WTC11 (cell line): ENCODE data around the gene RCC2. TPM values are rescaled to one million over a fixed set of nuclear protein-coding genes. Genes with fewer than 3 reads are reported as not detected.
A peak's percentile ranks its signal among the peaks of the same experiment; 100 is the strongest.
"Not testable (repeated sequence)": the region's sequence is repeated elsewhere in the genome, so short reads cannot be mapped to it uniquely, and the experiment has no call there.

Experiments
- ATAC-seq: fragments of 200-7000 bp; cut with Tn5 transposase; 2 replicates; pipeline ENCODE4 v1.10.0; 2021; ENCODE audit warnings: mild to moderate bottlenecking, moderate library complexity
- CTCF ChIA-PET: fragments of 300-600 bp; sonication (Branson Sonifier 250); formaldehyde crosslinking; loops from one replicate; lab custom pipeline; 2021; ENCODE audit warnings: antibody characterized with exemption; lab: Charles Lee
- POLR2A ChIA-PET: fragments of 350-600 bp; sonication (Branson Sonifier 250); formaldehyde crosslinking; loops from one replicate; lab custom pipeline; 2021; ENCODE audit warnings: antibody characterized with exemption; lab: Charles Lee
- DNase-seq: peaks from one replicate; pipeline ENCODE4 v3.0.0; 2021; ENCODE audit warnings: low spot score
- H3K27ac Mint-ChIP-seq: 2 replicates; pipeline ENCODE4 v1.8.0; 2021; ENCODE audit warnings: mixed read lengths
- H3K27me3 Mint-ChIP-seq: 2 replicates; pipeline ENCODE4 v1.8.0; 2021; ENCODE audit warnings: low read depth, mild to moderate bottlenecking, moderate library complexity, mixed read lengths
- H3K36me3 Mint-ChIP-seq: 2 replicates; pipeline ENCODE4 v1.8.0; 2021; ENCODE audit warnings: mixed read lengths
- H3K4me1 Mint-ChIP-seq: 2 replicates; pipeline ENCODE4 v1.8.0; 2022; ENCODE audit warnings: mixed read lengths
- H3K4me3 Mint-ChIP-seq: 2 replicates; pipeline ENCODE4 v1.8.0; 2021; ENCODE audit warnings: mild to moderate bottlenecking, moderate library complexity, mixed read lengths
- H3K9me3 Mint-ChIP-seq: 2 replicates; pipeline ENCODE4 v1.8.0; 2021; ENCODE audit warnings: mixed read lengths
- ATF1 ChIP-seq: sonication (generic); formaldehyde crosslinking; IDR thresholded peaks from 2 replicates; pipeline ENCODE4 v1.8.1; 2023; ENCODE audit warnings: mild to moderate bottlenecking, moderate library complexity, missing genetic modification reagents
- CREM ChIP-seq: sonication (generic); formaldehyde crosslinking; IDR thresholded peaks from 2 replicates; pipeline ENCODE4 v1.8.1; 2022; ENCODE audit warnings: mild to moderate bottlenecking, missing genetic modification reagents, moderate library complexity
- ELF4 ChIP-seq: sonication (generic); formaldehyde crosslinking; IDR thresholded peaks from 2 replicates; pipeline ENCODE4 v1.8.1; 2022; ENCODE audit warnings: low read depth, mild to moderate bottlenecking, moderate library complexity, missing genetic modification reagents
- FOXK1 ChIP-seq: sonication (generic); formaldehyde crosslinking; IDR thresholded peaks from 2 replicates; pipeline ENCODE4 v1.8.0; 2022; ENCODE audit warnings: mild to moderate bottlenecking, moderate library complexity, missing genetic modification reagents
- FOXP1 ChIP-seq: sonication (generic); formaldehyde crosslinking; IDR thresholded peaks from 2 replicates; pipeline ENCODE4 v1.8.0; 2022; ENCODE audit warnings: missing genetic modification reagents, mild to moderate bottlenecking, moderate library complexity, borderline replicate concordance
- IRF1 ChIP-seq: sonication (generic); formaldehyde crosslinking; IDR thresholded peaks from 2 replicates; pipeline ENCODE4 v1.8.0; 2023; ENCODE audit warnings: missing genetic modification reagents
- JAZF1 ChIP-seq: fragments of 250-450 bp; sonication (Bioruptor Pico); IDR thresholded peaks from 2 replicates; pipeline ENCODE4 v1.9.0; 2021; ENCODE audit warnings: moderate library complexity, mild to moderate bottlenecking, inconsistent platforms
- KAT7 ChIP-seq: sonication (generic); formaldehyde crosslinking; IDR thresholded peaks from 2 replicates; pipeline ENCODE4 v1.8.1; 2023; ENCODE audit warnings: missing genetic modification reagents, mild to moderate bottlenecking, borderline replicate concordance
- PRRX2 ChIP-seq: fragments of 250-450 bp; sonication (Bioruptor Pico); IDR thresholded peaks from 2 replicates; pipeline ENCODE4 v1.8.0; 2021; ENCODE audit warnings: mild to moderate bottlenecking
- RELA ChIP-seq: sonication (generic); formaldehyde crosslinking; IDR thresholded peaks from 2 replicates; pipeline ENCODE4 v1.8.1; 2022; ENCODE audit warnings: missing genetic modification reagents, mild to moderate bottlenecking, borderline replicate concordance
- SP1 ChIP-seq: sonication (generic); formaldehyde crosslinking; conservative IDR thresholded peaks from 2 replicates; pipeline ENCODE4 v1.8.1; 2022; ENCODE audit warnings: missing genetic modification reagents
- ZMAT4 ChIP-seq: fragments of 250-450 bp; sonication (Bioruptor Pico); IDR thresholded peaks from 2 replicates; pipeline ENCODE4 v1.9.0; 2021; ENCODE audit warnings: mild to moderate bottlenecking
- ZNF121 ChIP-seq: sonication (generic); formaldehyde crosslinking; IDR thresholded peaks from 2 replicates; pipeline ENCODE4 v1.8.0; 2023; ENCODE audit warnings: missing genetic modification reagents
- ZNF219 ChIP-seq: sonication (generic); formaldehyde crosslinking; IDR thresholded peaks from 2 replicates; pipeline ENCODE4 v1.8.0; 2023; ENCODE audit warnings: missing genetic modification reagents, mild to moderate bottlenecking, borderline replicate concordance
- ZNF263 ChIP-seq: sonication (generic); formaldehyde crosslinking; IDR thresholded peaks from 2 replicates; pipeline ENCODE4 v1.8.1; 2022; ENCODE audit warnings: low read depth, mild to moderate bottlenecking, moderate library complexity, missing genetic modification reagents
- ZNF416 ChIP-seq: fragments of 250-450 bp; sonication (Bioruptor Pico); IDR thresholded peaks from 2 replicates; pipeline ENCODE4 v1.9.0; 2021; ENCODE audit warnings: mild to moderate bottlenecking, inconsistent platforms
- ZNF425 ChIP-seq: fragments of 250-450 bp; sonication (Bioruptor Pico); conservative IDR thresholded peaks from 2 replicates; pipeline ENCODE4 v1.9.0; 2021; ENCODE audit warnings: mild to moderate bottlenecking
- total RNA-seq: library from RNA; stranded (reverse); gene quantifications from 3 replicates; pipeline ENCODE4 v1.2.3, GENCODE V29; 2021
- TF ChIP-seq, protein P1 (sequence below): sonication (generic); formaldehyde crosslinking; IDR thresholded peaks from 2 replicates; pipeline ENCODE4 v1.8.1; 2022; ENCODE audit warnings: low read depth, mild to moderate bottlenecking, moderate library complexity, missing genetic modification reagents, borderline replicate concordance
- TF ChIP-seq, protein P2 (sequence below): sonication (generic); formaldehyde crosslinking; IDR thresholded peaks from 2 replicates; pipeline ENCODE4 v1.8.1; 2023; ENCODE audit warnings: mild to moderate bottlenecking, missing genetic modification reagents, borderline replicate concordance

Gene RCC2
- total RNA-seq, 1 experiment from 2014 or later, result 377 TPM

- ChIA-PET POLR2A (interaction anchor here (0.9 to 1.4 kb wide), 5 partner anchors 31 to 117 kb away, joined by 3 to 6 read pairs (median 4); partner anchors contain the start of gene RCC2), CTCF (interaction anchor here (0.6 to 1.5 kb wide), 14 partner anchors 10 to 192 kb away, joined by 3 to 9 read pairs (median 4); partner anchors contain the start of gene RCC2)
- Mint-ChIP-seq H3K4me3 (peak overlapping the region; percentile 51), H3K4me1 (peaks cover 50% of the 10 kb centered on the region), H3K36me3 (no peaks in the 10 kb centered on the region), H3K27me3 (peaks cover 19% of the 10 kb centered on the region), H3K9me3 (no peaks in the 10 kb centered on the region), H3K27ac (peak overlapping the region; percentile 100)
- DNase-seq (peak; percentile 46), ATAC-seq (peak; percentile 81)
- TF ChIP-seq JAZF1 (CRISPR knock-in tag), result peak; percentile 78; the same call in 1 of the 2 replicates
- no peak for TF ChIP-seq ZNF219 (CRISPR knock-in tag)
- TF ChIP-seq ZMAT4 (CRISPR knock-in tag), result peak; percentile 95
- no peak for TF ChIP-seq ZNF416
- TF ChIP-seq SP1, result 0 out of 2 replicates have a peak, but pooled peaks have one; percentile 28
- no peak for TF ChIP-seq CREM
Observed at GRCh38 chr1:17470021-17470799, 30.7 kb upstream of the RCC2 start.

- ATAC-seq, H3K36me3 Mint-ChIP-seq, DNase-seq, H3K9me3 Mint-ChIP-seq: not testable (repeated sequence)
- Mint-ChIP-seq H3K4me3 (peak overlapping the region; percentile 49), H3K27me3 (peaks cover 30% of the 10 kb centered on the region), H3K27ac (peak overlapping the region; percentile 100), H3K4me1 (peaks cover 49% of the 10 kb centered on the region)
- TF ChIP-seq FOXK1 (0 out of 2 replicates have a peak, but pooled peaks have one; percentile 26), IRF1 (CRISPR knock-in tag) (0 out of 2 replicates have a peak, but pooled peaks have one; percentile 38), ZNF121 (CRISPR knock-in tag) (0 out of 2 replicates have a peak, but pooled peaks have one; percentile 5)
- POLR2A ChIA-PET, result interaction anchor here (0.6 to 0.9 kb wide), 5 partner anchors 17 to 113 kb away, joined by 3 to 9 read pairs (median 5); partner anchors contain the start of gene RCC2
- CTCF ChIA-PET, result interaction anchor here (1.1 to 4.4 kb wide), 6 partner anchors 8 to 107 kb away, joined by 3 to 32 read pairs (median 6); no protein-coding TSS in a partner anchor
Observed at GRCh38 chr1:17468357-17469265, 29.1 kb upstream of the RCC2 start.

DNA sequence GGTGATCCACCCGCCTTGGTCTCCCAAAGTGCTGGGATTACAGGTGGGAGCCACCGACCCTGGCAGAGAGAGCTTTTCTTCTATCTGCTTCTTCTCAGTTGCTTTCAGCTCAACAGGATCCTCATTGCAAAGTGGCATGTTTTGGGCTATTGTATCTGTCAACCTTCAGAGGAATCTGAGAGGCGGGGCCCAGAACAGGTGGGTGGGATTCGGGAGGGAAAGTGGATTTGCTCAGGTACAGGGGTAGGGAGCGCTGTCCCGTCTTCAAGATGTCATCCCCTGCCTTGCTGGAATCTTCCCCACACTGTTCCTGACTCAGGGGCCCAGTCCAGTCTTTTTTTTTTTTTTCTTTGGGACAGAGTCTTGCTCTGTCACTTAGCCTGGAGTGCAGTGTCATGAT is 26.9 kb upstream of the RCC2 start:
- Mint-ChIP-seq H3K4me3 (no peak overlapping the region), H3K9me3 (peaks cover 3% of the 10 kb centered on the region; the same call in 1 of the 2 replicates), H3K4me1 (peaks cover 52% of the 10 kb centered on the region), H3K27ac (no peak overlapping the region), H3K27me3 (peaks cover 30% of the 10 kb centered on the region), H3K36me3 (no peaks in the 10 kb centered on the region)
- ChIA-PET POLR2A (no interaction called here), CTCF (interaction anchor here (1.4 to 4.4 kb wide), 4 partner anchors 10 to 72 kb away, joined by 4 to 32 read pairs (median 4); partner anchors contain the start of gene RCC2)
- DNase-seq, result peak; percentile 36
- TF ChIP-seq FOXP1 (CRISPR knock-in tag), result no peak
- no peak for TF ChIP-seq KAT7 (CRISPR knock-in tag)
- no peak for TF ChIP-seq ZNF263 (CRISPR knock-in tag)
- TF ChIP-seq RELA (CRISPR knock-in tag), result no peak
- TF ChIP-seq PRRX2 (CRISPR knock-in tag), result no peak
- TF ChIP-seq ATF1 (CRISPR knock-in tag), result no peak
- TF ChIP-seq, protein P1, sequence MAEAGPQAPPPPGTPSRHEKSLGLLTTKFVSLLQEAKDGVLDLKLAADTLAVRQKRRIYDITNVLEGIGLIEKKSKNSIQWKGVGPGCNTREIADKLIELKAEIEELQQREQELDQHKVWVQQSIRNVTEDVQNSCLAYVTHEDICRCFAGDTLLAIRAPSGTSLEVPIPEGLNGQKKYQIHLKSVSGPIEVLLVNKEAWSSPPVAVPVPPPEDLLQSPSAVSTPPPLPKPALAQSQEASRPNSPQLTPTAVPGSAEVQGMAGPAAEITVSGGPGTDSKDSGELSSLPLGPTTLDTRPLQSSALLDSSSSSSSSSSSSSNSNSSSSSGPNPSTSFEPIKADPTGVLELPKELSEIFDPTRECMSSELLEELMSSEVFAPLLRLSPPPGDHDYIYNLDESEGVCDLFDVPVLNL (CRISPR knock-in tag), result no peak
- TF ChIP-seq, protein P2, sequence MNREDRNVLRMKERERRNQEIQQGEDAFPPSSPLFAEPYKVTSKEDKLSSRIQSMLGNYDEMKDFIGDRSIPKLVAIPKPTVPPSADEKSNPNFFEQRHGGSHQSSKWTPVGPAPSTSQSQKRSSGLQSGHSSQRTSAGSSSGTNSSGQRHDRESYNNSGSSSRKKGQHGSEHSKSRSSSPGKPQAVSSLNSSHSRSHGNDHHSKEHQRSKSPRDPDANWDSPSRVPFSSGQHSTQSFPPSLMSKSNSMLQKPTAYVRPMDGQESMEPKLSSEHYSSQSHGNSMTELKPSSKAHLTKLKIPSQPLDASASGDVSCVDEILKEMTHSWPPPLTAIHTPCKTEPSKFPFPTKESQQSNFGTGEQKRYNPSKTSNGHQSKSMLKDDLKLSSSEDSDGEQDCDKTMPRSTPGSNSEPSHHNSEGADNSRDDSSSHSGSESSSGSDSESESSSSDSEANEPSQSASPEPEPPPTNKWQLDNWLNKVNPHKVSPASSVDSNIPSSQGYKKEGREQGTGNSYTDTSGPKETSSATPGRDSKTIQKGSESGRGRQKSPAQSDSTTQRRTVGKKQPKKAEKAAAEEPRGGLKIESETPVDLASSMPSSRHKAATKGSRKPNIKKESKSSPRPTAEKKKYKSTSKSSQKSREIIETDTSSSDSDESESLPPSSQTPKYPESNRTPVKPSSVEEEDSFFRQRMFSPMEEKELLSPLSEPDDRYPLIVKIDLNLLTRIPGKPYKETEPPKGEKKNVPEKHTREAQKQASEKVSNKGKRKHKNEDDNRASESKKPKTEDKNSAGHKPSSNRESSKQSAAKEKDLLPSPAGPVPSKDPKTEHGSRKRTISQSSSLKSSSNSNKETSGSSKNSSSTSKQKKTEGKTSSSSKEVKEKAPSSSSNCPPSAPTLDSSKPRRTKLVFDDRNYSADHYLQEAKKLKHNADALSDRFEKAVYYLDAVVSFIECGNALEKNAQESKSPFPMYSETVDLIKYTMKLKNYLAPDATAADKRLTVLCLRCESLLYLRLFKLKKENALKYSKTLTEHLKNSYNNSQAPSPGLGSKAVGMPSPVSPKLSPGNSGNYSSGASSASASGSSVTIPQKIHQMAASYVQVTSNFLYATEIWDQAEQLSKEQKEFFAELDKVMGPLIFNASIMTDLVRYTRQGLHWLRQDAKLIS, result no peak
- no peak for TF ChIP-seq ZNF425 (CRISPR knock-in tag)
- TF ChIP-seq ZNF219 (CRISPR knock-in tag), result no peak
- TF ChIP-seq ELF4, result no peak
- peak; percentile 8; the same call in 1 of the 2 replicates for ATAC-seq
